HEK293 (cell line): ENCODE measurements around the gene OPA3.

Source experiments
- GLI4 ChIP-seq: fragments of 450-650 bp; formaldehyde crosslinking; IDR thresholded peaks from 2 replicates; pipeline ENCODE4 v1.5.1; 2016; ENCODE audit warnings: missing biosample characterization, missing genetic modification characterization
- GLIS1 ChIP-seq: fragments of 450-650 bp; formaldehyde crosslinking; IDR thresholded peaks from 2 replicates; pipeline ENCODE4 v1.5.1; 2016; ENCODE audit warnings: missing biosample characterization, missing genetic modification characterization
- IKZF3 ChIP-seq: fragments of 450-650 bp; IDR thresholded peaks from 2 replicates; pipeline ENCODE4 v1.5.0; 2018; ENCODE audit warnings: missing biosample characterization, mild to moderate bottlenecking, missing genetic modification characterization, moderate library complexity
- KLF16 ChIP-seq: fragments of 450-650 bp; formaldehyde crosslinking; IDR thresholded peaks from 2 replicates; pipeline ENCODE4 v1.5.1; 2017; ENCODE audit warnings: missing biosample characterization, missing genetic modification characterization
- KLF8 ChIP-seq: fragments of 450-650 bp; formaldehyde crosslinking; IDR thresholded peaks from 2 replicates; pipeline ENCODE4 v1.5.1; 2016; ENCODE audit warnings: missing biosample characterization, missing genetic modification characterization
- SP7 ChIP-seq: fragments of 450-650 bp; formaldehyde crosslinking; IDR thresholded peaks from 2 replicates; pipeline ENCODE4 v1.5.1; 2016; ENCODE audit warnings: missing biosample characterization, missing genetic modification characterization
- ZBTB20 ChIP-seq: fragments of 450-650 bp; formaldehyde crosslinking; IDR thresholded peaks from 2 replicates; pipeline ENCODE4 v1.5.1; 2016; ENCODE audit warnings: missing biosample characterization, missing genetic modification characterization
- ZBTB21 ChIP-seq: fragments of 450-650 bp; formaldehyde crosslinking; IDR thresholded peaks from 2 replicates; pipeline ENCODE4 v1.5.1; 2017; ENCODE audit warnings: missing biosample characterization, missing genetic modification characterization
- ZBTB48 ChIP-seq: fragments of 450-650 bp; formaldehyde crosslinking; IDR thresholded peaks from 2 replicates; pipeline ENCODE4 v1.5.1; 2016; ENCODE audit warnings: missing biosample characterization, missing genetic modification characterization
- ZIC2 ChIP-seq: fragments of 450-650 bp; formaldehyde crosslinking; IDR thresholded peaks from 2 replicates; pipeline ENCODE4 v1.5.1; 2016; ENCODE audit warnings: missing biosample characterization, missing genetic modification characterization
- ZNF112 ChIP-seq: fragments of 450-650 bp; formaldehyde crosslinking; IDR thresholded peaks from 2 replicates; pipeline ENCODE4 v1.5.0; 2017; ENCODE audit warnings: missing biosample characterization, missing genetic modification characterization
- ZNF174 ChIP-seq: fragments of 450-650 bp; formaldehyde crosslinking; IDR thresholded peaks from 2 replicates; pipeline ENCODE4 v1.5.0; 2017; ENCODE audit warnings: missing biosample characterization, mild to moderate bottlenecking, missing genetic modification characterization
- ZNF221 ChIP-seq: fragments of 450-650 bp; formaldehyde crosslinking; IDR thresholded peaks from 2 replicates; pipeline ENCODE4 v1.5.1; 2017; ENCODE audit warnings: missing biosample characterization, missing genetic modification characterization, borderline replicate concordance
- ZNF302 ChIP-seq: fragments of 450-650 bp; formaldehyde crosslinking; IDR thresholded peaks from 2 replicates; pipeline ENCODE4 v1.5.1; 2016; ENCODE audit warnings: missing biosample characterization, missing genetic modification characterization, low read depth
- ZNF324 ChIP-seq: fragments of 450-650 bp; formaldehyde crosslinking; IDR thresholded peaks from 2 replicates; pipeline ENCODE4 v1.5.1; 2016; ENCODE audit warnings: missing biosample characterization, missing genetic modification characterization
- ZNF335 ChIP-seq: fragments of 450-650 bp; formaldehyde crosslinking; conservative IDR thresholded peaks from 2 replicates; pipeline ENCODE4 v1.5.1; 2016; ENCODE audit warnings: missing biosample characterization, missing genetic modification characterization
- ZNF529 ChIP-seq: fragments of 450-650 bp; formaldehyde crosslinking; IDR thresholded peaks from 2 replicates; pipeline ENCODE4 v1.5.1; 2017; ENCODE audit warnings: missing genetic modification characterization, missing biosample characterization; ENCODE audit not compliant: insufficient replicate concordance
- ZNF530 ChIP-seq: fragments of 450-650 bp; formaldehyde crosslinking; IDR thresholded peaks from 2 replicates; pipeline ENCODE4 v1.5.1; 2016; ENCODE audit warnings: low read depth, missing biosample characterization, missing genetic modification characterization
- ZNF544 ChIP-seq: fragments of 450-650 bp; formaldehyde crosslinking; IDR thresholded peaks from 2 replicates; pipeline ENCODE4 v1.5.0; 2017; ENCODE audit warnings: missing biosample characterization, missing genetic modification characterization
- ZNF610 ChIP-seq: fragments of 450-650 bp; formaldehyde crosslinking; IDR thresholded peaks from 2 replicates; pipeline ENCODE4 v1.5.1; 2016; ENCODE audit warnings: missing biosample characterization, missing genetic modification characterization, borderline replicate concordance
- ZNF629 ChIP-seq: fragments of 450-650 bp; formaldehyde crosslinking; IDR thresholded peaks from 2 replicates; pipeline ENCODE4 v1.5.1; 2017; ENCODE audit warnings: missing biosample characterization, missing genetic modification characterization
- ZNF654 ChIP-seq: fragments of 450-650 bp; formaldehyde crosslinking; IDR thresholded peaks from 2 replicates; pipeline ENCODE4 v1.5.1; 2016; ENCODE audit warnings: low read depth, missing biosample characterization, missing genetic modification characterization
- ZNF658 ChIP-seq: fragments of 450-650 bp; formaldehyde crosslinking; IDR thresholded peaks from 2 replicates; pipeline ENCODE4; 2016; ENCODE audit warnings: missing biosample characterization, missing genetic modification characterization
- ZNF660 ChIP-seq: fragments of 450-650 bp; IDR thresholded peaks from 2 replicates; pipeline ENCODE4 v1.5.1; 2018; ENCODE audit warnings: missing biosample characterization, mild to moderate bottlenecking, missing genetic modification characterization
- ZNF701 ChIP-seq: fragments of 450-650 bp; formaldehyde crosslinking; IDR thresholded peaks from 2 replicates; pipeline ENCODE4 v1.5.1; 2016; ENCODE audit warnings: missing biosample characterization, missing genetic modification characterization
- ZNF707 ChIP-seq: fragments of 450-650 bp; formaldehyde crosslinking; IDR thresholded peaks from 2 replicates; pipeline ENCODE4 v1.5.1; 2016; ENCODE audit warnings: missing biosample characterization, missing genetic modification characterization
- ZNF785 ChIP-seq: fragments of 450-650 bp; formaldehyde crosslinking; IDR thresholded peaks from 2 replicates; pipeline ENCODE4 v1.5.1; 2016; ENCODE audit warnings: missing biosample characterization, missing genetic modification characterization
- ZSCAN30 ChIP-seq: fragments of 450-650 bp; IDR thresholded peaks from 2 replicates; pipeline ENCODE4 v1.5.1; 2018; ENCODE audit warnings: missing biosample characterization, mild to moderate bottlenecking, missing genetic modification characterization, moderate library complexity
- ZXDB ChIP-seq: fragments of 450-650 bp; formaldehyde crosslinking; IDR thresholded peaks from 2 replicates; pipeline ENCODE4 v1.5.1; 2016; ENCODE audit warnings: missing biosample characterization, missing genetic modification characterization
- TF ChIP-seq, protein P1 (sequence below): fragments of 450-650 bp; formaldehyde crosslinking; IDR thresholded peaks from 2 replicates; pipeline ENCODE4 v1.5.1; 2016; ENCODE audit warnings: missing biosample characterization, missing genetic modification characterization
- TF ChIP-seq, protein P2 (sequence below): fragments of 450-650 bp; formaldehyde crosslinking; IDR thresholded peaks from 2 replicates; pipeline ENCODE4 v1.5.1; 2016; ENCODE audit warnings: missing biosample characterization, missing genetic modification characterization, low read depth
- TF ChIP-seq, protein P3 (sequence below): fragments of 450-650 bp; formaldehyde crosslinking; IDR thresholded peaks from 2 replicates; pipeline ENCODE4 v1.5.1; 2016; ENCODE audit warnings: missing biosample characterization, missing genetic modification characterization
- TF ChIP-seq, protein P4 (sequence below): fragments of 450-650 bp; formaldehyde crosslinking; IDR thresholded peaks from 2 replicates; pipeline ENCODE4 v1.5.1; 2016; ENCODE audit warnings: missing biosample characterization, missing genetic modification characterization

Gene OPA3

DNA sequence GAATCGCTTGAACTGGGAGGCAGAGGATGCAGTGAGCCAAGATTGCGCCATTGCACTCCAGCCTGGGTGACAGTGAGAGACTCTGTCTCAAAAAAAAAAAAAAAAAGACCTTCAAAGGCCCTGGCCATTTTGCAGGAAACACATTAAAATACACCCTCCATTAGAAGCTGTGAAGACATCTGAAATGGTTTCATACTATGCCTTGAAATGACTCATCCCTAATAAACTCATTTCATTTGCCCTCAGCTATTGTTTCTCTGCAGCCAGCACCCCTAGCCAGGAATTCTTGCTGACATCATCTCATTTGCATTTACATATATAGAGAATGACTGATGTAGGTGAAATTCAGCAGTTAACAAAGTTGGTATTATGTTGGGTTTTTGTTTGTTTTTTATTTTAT lies 45.9 kb upstream of the OPA3 start (continued):
- TF ChIP-seq ZNF654 (tag by site-specific recombination), result no peak
- TF ChIP-seq, protein P1, sequence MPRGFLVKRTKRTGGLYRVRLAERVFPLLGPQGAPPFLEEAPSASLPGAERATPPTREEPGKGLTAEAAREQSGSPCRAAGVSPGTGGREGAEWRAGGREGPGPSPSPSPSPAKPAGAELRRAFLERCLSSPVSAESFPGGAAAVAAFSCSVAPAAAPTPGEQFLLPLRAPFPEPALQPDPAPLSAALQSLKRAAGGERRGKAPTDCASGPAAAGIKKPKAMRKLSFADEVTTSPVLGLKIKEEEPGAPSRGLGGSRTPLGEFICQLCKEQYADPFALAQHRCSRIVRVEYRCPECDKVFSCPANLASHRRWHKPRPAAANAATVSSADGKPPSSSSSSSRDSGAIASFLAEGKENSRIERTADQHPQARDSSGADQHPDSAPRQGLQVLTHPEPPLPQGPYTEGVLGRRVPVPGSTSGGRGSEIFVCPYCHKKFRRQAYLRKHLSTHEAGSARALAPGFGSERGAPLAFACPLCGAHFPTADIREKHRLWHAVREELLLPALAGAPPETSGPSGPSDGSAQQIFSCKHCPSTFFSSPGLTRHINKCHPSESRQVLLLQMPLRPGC (tag by site-specific recombination), result peak; percentile 93
- TF ChIP-seq ZNF530 (tag by site-specific recombination), result no peak
- peak; percentile 39; the same call in 1 of the 2 replicates for TF ChIP-seq ZBTB21
- TF ChIP-seq ZIC2 (tag by site-specific recombination), result no peak
- no peak for TF ChIP-seq KLF16 (tag by site-specific recombination)
- TF ChIP-seq ZBTB20 (tag by site-specific recombination), result no peak
- peak; percentile 90 for TF ChIP-seq ZNF660
- TF ChIP-seq ZSCAN30 (tag by site-specific recombination), result peak; percentile 38; the same call in 1 of the 2 replicates
- no peak for TF ChIP-seq ZNF174 (tag by site-specific recombination)
- TF ChIP-seq ZXDB, result peak; percentile 32; the same call in 1 of the 2 replicates
- TF ChIP-seq IKZF3, result no peak
- TF ChIP-seq ZNF544 (tag by site-specific recombination), result no peak
- TF ChIP-seq ZNF324 (tag by site-specific recombination), result peak; percentile 14; the same call in 1 of the 2 replicates
- peak; percentile 80 for TF ChIP-seq GLIS1 (tag by site-specific recombination)
- no peak for TF ChIP-seq ZNF112 (tag by site-specific recombination)
- TF ChIP-seq ZNF785 (tag by site-specific recombination), result no peak
- TF ChIP-seq SP7 (tag by site-specific recombination), result peak; percentile 88
- TF ChIP-seq ZNF701 (tag by site-specific recombination), result no peak
- peak; percentile 59; the same call in 1 of the 2 replicates for TF ChIP-seq KLF8 (tag by site-specific recombination)
- TF ChIP-seq, protein P2, sequence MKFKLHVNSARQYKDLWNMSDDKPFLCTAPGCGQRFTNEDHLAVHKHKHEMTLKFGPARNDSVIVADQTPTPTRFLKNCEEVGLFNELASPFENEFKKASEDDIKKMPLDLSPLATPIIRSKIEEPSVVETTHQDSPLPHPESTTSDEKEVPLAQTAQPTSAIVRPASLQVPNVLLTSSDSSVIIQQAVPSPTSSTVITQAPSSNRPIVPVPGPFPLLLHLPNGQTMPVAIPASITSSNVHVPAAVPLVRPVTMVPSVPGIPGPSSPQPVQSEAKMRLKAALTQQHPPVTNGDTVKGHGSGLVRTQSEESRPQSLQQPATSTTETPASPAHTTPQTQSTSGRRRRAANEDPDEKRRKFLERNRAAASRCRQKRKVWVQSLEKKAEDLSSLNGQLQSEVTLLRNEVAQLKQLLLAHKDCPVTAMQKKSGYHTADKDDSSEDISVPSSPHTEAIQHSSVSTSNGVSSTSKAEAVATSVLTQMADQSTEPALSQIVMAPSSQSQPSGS (tag by site-specific recombination), result peak; percentile 65
- TF ChIP-seq ZNF302 (tag by site-specific recombination), result no peak
- TF ChIP-seq, protein P3, sequence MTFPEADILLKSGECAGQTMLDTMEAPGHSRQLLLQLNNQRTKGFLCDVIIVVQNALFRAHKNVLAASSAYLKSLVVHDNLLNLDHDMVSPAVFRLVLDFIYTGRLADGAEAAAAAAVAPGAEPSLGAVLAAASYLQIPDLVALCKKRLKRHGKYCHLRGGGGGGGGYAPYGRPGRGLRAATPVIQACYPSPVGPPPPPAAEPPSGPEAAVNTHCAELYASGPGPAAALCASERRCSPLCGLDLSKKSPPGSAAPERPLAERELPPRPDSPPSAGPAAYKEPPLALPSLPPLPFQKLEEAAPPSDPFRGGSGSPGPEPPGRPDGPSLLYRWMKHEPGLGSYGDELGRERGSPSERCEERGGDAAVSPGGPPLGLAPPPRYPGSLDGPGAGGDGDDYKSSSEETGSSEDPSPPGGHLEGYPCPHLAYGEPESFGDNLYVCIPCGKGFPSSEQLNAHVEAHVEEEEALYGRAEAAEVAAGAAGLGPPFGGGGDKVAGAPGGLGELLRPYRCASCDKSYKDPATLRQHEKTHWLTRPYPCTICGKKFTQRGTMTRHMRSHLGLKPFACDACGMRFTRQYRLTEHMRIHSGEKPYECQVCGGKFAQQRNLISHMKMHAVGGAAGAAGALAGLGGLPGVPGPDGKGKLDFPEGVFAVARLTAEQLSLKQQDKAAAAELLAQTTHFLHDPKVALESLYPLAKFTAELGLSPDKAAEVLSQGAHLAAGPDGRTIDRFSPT (tag by site-specific recombination), result peak; percentile 79
- no peak for TF ChIP-seq ZNF529
- no peak for TF ChIP-seq ZNF221 (tag by site-specific recombination)
- TF ChIP-seq, protein P4, sequence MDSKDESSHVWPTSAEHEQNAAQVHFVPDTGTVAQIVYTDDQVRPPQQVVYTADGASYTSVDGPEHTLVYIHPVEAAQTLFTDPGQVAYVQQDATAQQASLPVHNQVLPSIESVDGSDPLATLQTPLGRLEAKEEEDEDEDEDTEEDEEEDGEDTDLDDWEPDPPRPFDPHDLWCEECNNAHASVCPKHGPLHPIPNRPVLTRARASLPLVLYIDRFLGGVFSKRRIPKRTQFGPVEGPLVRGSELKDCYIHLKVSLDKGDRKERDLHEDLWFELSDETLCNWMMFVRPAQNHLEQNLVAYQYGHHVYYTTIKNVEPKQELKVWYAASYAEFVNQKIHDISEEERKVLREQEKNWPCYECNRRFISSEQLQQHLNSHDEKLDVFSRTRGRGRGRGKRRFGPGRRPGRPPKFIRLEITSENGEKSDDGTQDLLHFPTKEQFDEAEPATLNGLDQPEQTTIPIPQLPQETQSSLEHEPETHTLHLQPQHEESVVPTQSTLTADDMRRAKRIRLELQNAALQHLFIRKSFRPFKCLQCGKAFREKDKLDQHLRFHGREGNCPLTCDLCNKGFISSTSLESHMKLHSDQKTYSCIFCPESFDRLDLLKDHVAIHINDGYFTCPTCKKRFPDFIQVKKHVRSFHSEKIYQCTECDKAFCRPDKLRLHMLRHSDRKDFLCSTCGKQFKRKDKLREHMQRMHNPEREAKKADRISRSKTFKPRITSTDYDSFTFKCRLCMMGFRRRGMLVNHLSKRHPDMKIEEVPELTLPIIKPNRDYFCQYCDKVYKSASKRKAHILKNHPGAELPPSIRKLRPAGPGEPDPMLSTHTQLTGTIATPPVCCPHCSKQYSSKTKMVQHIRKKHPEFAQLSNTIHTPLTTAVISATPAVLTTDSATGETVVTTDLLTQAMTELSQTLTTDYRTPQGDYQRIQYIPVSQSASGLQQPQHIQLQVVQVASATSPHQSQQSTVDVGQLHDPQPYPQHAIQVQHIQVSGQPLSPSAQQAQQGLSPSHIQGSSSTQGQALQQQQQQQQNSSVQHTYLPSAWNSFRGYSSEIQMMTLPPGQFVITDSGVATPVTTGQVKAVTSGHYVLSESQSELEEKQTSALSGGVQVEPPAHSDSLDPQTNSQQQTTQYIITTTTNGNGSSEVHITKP, result peak; percentile 88
- peak; percentile 86 for TF ChIP-seq ZNF629
- TF ChIP-seq GLI4 (tag by site-specific recombination), result no peak
- no peak for TF ChIP-seq ZNF658
- no peak for TF ChIP-seq ZNF610 (tag by site-specific recombination)
- peak; percentile 16; the same call in 1 of the 2 replicates for TF ChIP-seq ZBTB48 (tag by site-specific recombination)
- no peak for TF ChIP-seq ZNF707 (tag by site-specific recombination)
- TF ChIP-seq ZNF335 (tag by site-specific recombination), result peak; percentile 43
